Osteoblast (primary cell): ENCODE measurements around the gene PON3. TPM values are rescaled to one million over a fixed set of nuclear protein-coding genes. Genes with fewer than 3 reads are reported as not detected.

Experiments used
- DNase-seq: peaks from one replicate; pipeline ENCODE4 v3.0.0; 2011; ENCODE audit warnings: low spot score, mixed read lengths; ENCODE audit not compliant: insufficient read length; ENCODE audit errors: missing footprints
- H2AFZ ChIP-seq: 2 replicates; pipeline ENCODE4 v1.6.0; 2011; ENCODE audit warnings: mild to moderate bottlenecking, low read length
- H3K27ac ChIP-seq: 2 replicates; pipeline ENCODE4 v1.5.1; 2011; ENCODE audit warnings: mild to moderate bottlenecking, low read depth, low read length, moderate library complexity
- H3K27me3 ChIP-seq: 2 replicates; pipeline ENCODE4 v1.6.0; 2012; ENCODE audit warnings: mild to moderate bottlenecking, control low read depth, inconsistent platforms, low read length, moderate library complexity; ENCODE audit not compliant: insufficient read depth
- H3K36me3 ChIP-seq: 2 replicates; pipeline ENCODE4 v1.5.1; 2011; ENCODE audit warnings: mild to moderate bottlenecking, low read length, control low read depth, moderate library complexity; ENCODE audit not compliant: insufficient read depth
- H3K4me1 ChIP-seq: 2 replicates; pipeline ENCODE4 v1.5.1; 2011; ENCODE audit warnings: mild to moderate bottlenecking, low read length, control low read depth, moderate library complexity; ENCODE audit not compliant: insufficient read depth
- H3K4me2 ChIP-seq: 2 replicates; pipeline ENCODE4 v1.6.0; 2011; ENCODE audit warnings: mild to moderate bottlenecking, low read length; ENCODE audit not compliant: insufficient read depth
- H3K4me3 ChIP-seq: fragments of 200-600 bp; sonication (generic); 3 replicates; pipeline ENCODE4 v1.5.1; 2012; ENCODE audit warnings: mild to moderate bottlenecking, low read length, inconsistent platforms; ENCODE audit not compliant: insufficient read depth
- H3K79me2 ChIP-seq: 2 replicates; pipeline ENCODE4 v1.6.0; 2012; ENCODE audit warnings: mild to moderate bottlenecking, low read length, control low read depth, inconsistent platforms; ENCODE audit not compliant: insufficient read depth
- H3K9me3 ChIP-seq: 2 replicates; pipeline ENCODE4 v1.5.1; 2011; ENCODE audit warnings: low read depth, low read length, control low read depth
- H4K20me1 ChIP-seq: 2 replicates; pipeline ENCODE4 v1.6.0; 2012; ENCODE audit warnings: mild to moderate bottlenecking, low read length, control low read depth; ENCODE audit not compliant: insufficient read depth
- total RNA-seq: library from RNA; depleted of rRNA; stranded (reverse); fragments of >200 nt; gene quantifications from 2 replicates; pipeline ENCODE4 v1.2.3, GENCODE V29; 2012
- TF ChIP-seq, protein P1 (sequence below): IDR thresholded peaks from 2 replicates; pipeline ENCODE4 v1.5.1; 2011; ENCODE audit warnings: mild to moderate bottlenecking, low read depth, low read length, moderate library complexity; ENCODE audit errors: extremely low read depth

PON3 gene
- total RNA-seq, 1 donor: 0.72 TPM

DNA sequence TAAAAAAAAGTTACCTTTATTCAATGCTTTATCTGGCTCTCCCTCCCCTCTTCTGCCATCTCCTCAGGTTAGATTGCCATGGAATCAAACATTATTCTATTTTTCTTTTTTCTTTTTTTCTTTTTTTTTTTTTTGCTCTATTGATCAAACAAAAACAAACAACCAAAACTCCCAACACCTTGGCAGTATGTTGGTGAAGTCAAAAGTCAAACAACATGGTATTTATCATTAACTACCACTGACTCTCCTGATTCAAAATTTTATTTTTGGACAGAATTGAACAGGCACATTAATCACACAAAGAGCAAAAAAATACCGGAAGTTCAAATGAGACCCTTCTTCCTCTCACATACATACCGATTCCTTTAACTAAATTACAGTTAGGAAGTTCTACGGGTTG, 78.2 kb downstream of the PON3 start:
- Histone ChIP-seq H3K36me3 (no peaks in the 10 kb centered on the region), H3K4me2 (no peak overlapping the region), H3K27me3 (peaks cover 3% of the 10 kb centered on the region), H4K20me1 (no peaks in the 10 kb centered on the region), H3K27ac (no peak overlapping the region), H3K9me3 (no peaks in the 10 kb centered on the region), H2AFZ (no peak overlapping the region), H3K4me3 (no peak overlapping the region), H3K79me2 (no peaks in the 10 kb centered on the region), H3K4me1 (no peaks in the 10 kb centered on the region)
- TF ChIP-seq, protein P1, sequence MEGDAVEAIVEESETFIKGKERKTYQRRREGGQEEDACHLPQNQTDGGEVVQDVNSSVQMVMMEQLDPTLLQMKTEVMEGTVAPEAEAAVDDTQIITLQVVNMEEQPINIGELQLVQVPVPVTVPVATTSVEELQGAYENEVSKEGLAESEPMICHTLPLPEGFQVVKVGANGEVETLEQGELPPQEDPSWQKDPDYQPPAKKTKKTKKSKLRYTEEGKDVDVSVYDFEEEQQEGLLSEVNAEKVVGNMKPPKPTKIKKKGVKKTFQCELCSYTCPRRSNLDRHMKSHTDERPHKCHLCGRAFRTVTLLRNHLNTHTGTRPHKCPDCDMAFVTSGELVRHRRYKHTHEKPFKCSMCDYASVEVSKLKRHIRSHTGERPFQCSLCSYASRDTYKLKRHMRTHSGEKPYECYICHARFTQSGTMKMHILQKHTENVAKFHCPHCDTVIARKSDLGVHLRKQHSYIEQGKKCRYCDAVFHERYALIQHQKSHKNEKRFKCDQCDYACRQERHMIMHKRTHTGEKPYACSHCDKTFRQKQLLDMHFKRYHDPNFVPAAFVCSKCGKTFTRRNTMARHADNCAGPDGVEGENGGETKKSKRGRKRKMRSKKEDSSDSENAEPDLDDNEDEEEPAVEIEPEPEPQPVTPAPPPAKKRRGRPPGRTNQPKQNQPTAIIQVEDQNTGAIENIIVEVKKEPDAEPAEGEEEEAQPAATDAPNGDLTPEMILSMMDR: no peak
- DNase-seq: no peak

DNA sequence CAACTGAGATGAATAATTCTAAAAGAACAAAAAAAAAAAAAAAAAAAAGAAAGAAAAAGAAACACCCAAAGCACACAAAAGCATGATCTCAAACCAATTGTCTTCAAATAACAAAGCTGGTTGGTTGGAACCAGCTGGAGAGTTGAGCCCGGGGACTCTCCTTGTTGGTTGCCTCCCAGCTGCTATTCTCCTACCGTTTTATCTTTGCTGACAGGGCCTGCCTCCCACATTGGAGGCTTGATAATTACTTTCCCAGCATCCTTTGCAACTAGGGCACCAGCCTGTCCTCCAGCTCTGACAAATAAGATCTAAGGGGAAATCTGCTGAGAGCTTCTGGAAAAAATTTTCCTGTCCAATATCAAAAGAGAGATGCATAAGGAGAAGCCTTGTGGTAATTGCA, 78.6 kb downstream of the PON3 start:
- no peak for DNase-seq
- Histone ChIP-seq H3K9me3 (no peaks in the 10 kb centered on the region), H3K36me3 (no peaks in the 10 kb centered on the region), H4K20me1 (no peaks in the 10 kb centered on the region), H3K27ac (no peak overlapping the region), H3K4me2 (no peak overlapping the region), H3K79me2 (no peaks in the 10 kb centered on the region), H3K27me3 (peaks cover 3% of the 10 kb centered on the region), H2AFZ (no peak overlapping the region), H3K4me3 (no peak overlapping the region), H3K4me1 (no peaks in the 10 kb centered on the region)
- TF ChIP-seq, protein P1: no peak

DNA sequence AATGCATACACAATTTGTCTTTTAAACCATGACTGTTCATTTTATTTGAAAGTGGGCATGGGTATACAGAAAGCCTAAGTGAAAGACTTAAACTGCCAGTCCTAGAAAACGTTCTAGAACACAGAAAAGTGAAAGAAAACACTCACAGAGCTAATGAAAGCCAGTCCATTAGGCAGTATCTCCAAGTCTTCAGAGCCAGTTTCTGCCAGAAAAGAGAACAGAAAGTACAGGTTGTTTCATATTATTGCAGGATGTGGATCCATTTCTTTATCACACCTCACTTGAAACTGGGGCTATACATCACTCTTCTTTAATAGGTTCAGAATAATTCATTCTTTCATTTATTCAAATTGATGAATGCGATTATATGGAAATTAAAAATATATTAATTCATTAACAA, 79.6 kb downstream of the PON3 start:
- Histone ChIP-seq H3K4me3 (no peak overlapping the region), H3K79me2 (no peaks in the 10 kb centered on the region), H3K27me3 (peaks cover 3% of the 10 kb centered on the region), H3K4me2 (no peak overlapping the region), H3K4me1 (no peaks in the 10 kb centered on the region), H3K36me3 (no peaks in the 10 kb centered on the region), H2AFZ (no peak overlapping the region), H3K27ac (no peak overlapping the region), H4K20me1 (no peaks in the 10 kb centered on the region), H3K9me3 (no peaks in the 10 kb centered on the region)
- no peak for DNase-seq
- TF ChIP-seq, protein P1: no peak

DNA sequence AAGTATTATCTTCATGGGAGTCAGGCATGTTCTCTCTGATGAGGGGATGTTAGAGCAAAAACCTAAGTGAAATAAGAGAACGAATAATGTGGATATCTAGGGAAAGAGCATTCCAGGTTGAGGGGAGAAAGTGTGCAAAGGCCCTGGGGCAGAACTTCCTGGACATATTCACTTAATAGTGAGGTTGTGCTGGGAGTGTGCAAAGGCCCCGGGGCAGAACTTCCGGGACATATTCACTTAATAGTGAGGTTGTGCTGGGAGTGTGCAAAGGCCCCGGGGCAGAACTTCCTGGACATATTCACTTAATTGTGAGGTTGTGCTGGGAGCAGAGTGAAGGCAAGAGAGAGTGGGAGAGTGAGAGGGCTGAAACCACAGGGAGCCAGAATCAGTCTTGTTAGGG, 83.6 kb downstream of the PON3 start:
- DNase-seq: no peak
- no peaks in the 10 kb centered on the region for H4K20me1 ChIP-seq
- TF ChIP-seq, protein P1: no peak
- H3K4me2 ChIP-seq: no peak overlapping the region
- no peaks in the 10 kb centered on the region for H3K36me3 ChIP-seq
- peaks cover 3% of the 10 kb centered on the region for H3K27me3 ChIP-seq
- H3K4me1 ChIP-seq: no peaks in the 10 kb centered on the region
- no peak overlapping the region for H3K27ac ChIP-seq
- H3K9me3 ChIP-seq: no peaks in the 10 kb centered on the region
- H3K79me2 ChIP-seq: no peaks in the 10 kb centered on the region
- H2AFZ ChIP-seq: no peak overlapping the region
- no peak overlapping the region for H3K4me3 ChIP-seq
